Kidney (tissue), 14 donors: ENCODE results near the gene NCEH1. TPM values are rescaled to one million over a fixed set of nuclear protein-coding genes. Genes with fewer than 3 reads are reported as not detected.

ENCODE experiments used
- DNase-seq, 5 donors: peaks; one replicate each; pipeline ENCODE4 v3.0.0-alpha.2; 2013 to 2020
- FAIRE-seq: peaks from 2 replicates; lab custom pipeline; 2012; peaks lifted over from hg19 to GRCh38; lab: Jason Lieb, UNC
- H3K27ac ChIP-seq, 2 donors: one replicate each; pipeline ENCODE4 v1.7.0; 2013; ENCODE audit warnings: low read depth in 2 of 2, low read length in 2 of 2, inconsistent platforms in 1 of 2
- H3K27me3 ChIP-seq: one replicate; pipeline ENCODE4 v1.7.1; 2013; ENCODE audit warnings: low read length, inconsistent platforms; ENCODE audit not compliant: control insufficient read depth, insufficient read depth
- H3K36me3 ChIP-seq, 3 donors: one replicate each; pipeline versions ENCODE4 v1.7.0 to v1.7.1; 2013; ENCODE audit warnings: low read length in 3 of 3, control low read depth in 1 of 3, inconsistent platforms in 1 of 3; ENCODE audit not compliant: insufficient read depth in 3 of 3, control insufficient read depth in 2 of 3
- H3K4me1 ChIP-seq, 3 donors: one replicate each; pipeline versions ENCODE4 v1.7.0 to v1.7.1; 2013; ENCODE audit warnings: low read length in 3 of 3, inconsistent platforms in 1 of 3, low read depth in 1 of 3; ENCODE audit not compliant: control insufficient read depth in 2 of 3, insufficient read depth in 2 of 3
- H3K4me3 ChIP-seq, 3 donors: one replicate each; pipeline versions ENCODE4 v1.7.0 to v1.8.1; 2013; ENCODE audit warnings: low read length in 3 of 3, control low read depth in 1 of 3, inconsistent platforms in 1 of 3
- H3K9ac ChIP-seq, 3 donors: one replicate each; pipeline versions ENCODE4 v1.7.0 to v1.7.1; 2013; ENCODE audit warnings: low read length in 3 of 3, control low read depth in 1 of 3, inconsistent platforms in 1 of 3
- H3K9me3 ChIP-seq, 3 donors: one replicate each; pipeline versions ENCODE4 v1.7.0 to v1.7.1; 2013; ENCODE audit warnings: low read length in 3 of 3, control low read depth in 1 of 3, inconsistent platforms in 1 of 3; ENCODE audit not compliant: control insufficient read depth in 2 of 3, insufficient read depth in 1 of 3
- intact Hi-C: fragments of 100-400 bp; cut with DNase I; formaldehyde crosslinking; loops from one replicate; pipeline ENCODE4 v1.11.1; 2022
- polyA plus RNA-seq: library from polyadenylated mRNA; stranded (reverse); fragments of 350-450 nt; fragmentation: Illumina TruSeq; extraction: RNeasy Lipid Tissue Mini Kit (QIAGEN cat#74804); gene quantifications from one replicate; pipeline ENCODE4 v1.2.3, GENCODE V29; 2014; ENCODE audit warnings: low read depth, low replicate concordance; ENCODE audit not compliant: insufficient read depth
- total RNA-seq: library from RNA; stranded (reverse); fragmentation: NEBNext Ultra II Directional; extraction: Animal tissue kit (Norgen Biotek cat#: 25700); gene quantifications from one replicate; pipeline ENCODE4 v1.2.1, GENCODE V29; 2021
- TF ChIP-seq, protein P1 (sequence below): IDR thresholded peaks from 3 replicates; pipeline ENCODE4 v1.5.1; 2012; ENCODE audit warnings: mild to moderate bottlenecking, moderate library complexity, borderline replicate concordance; ENCODE audit not compliant: insufficient read depth; ENCODE audit errors: extremely low read depth
- donor health status: control.
- donor health status: control.
- donor health status: control.
- donor health status: control.
- donor health status: control.
- donor health status: DM: yes; HTN: yes; CAD: no.
- donor health status: Normal renal cell carcinoma (clear cell type).

NCEH1 gene
- total and polyA plus RNA-seq, 2 donors from 2014 or later = 6.7 to 43.6 TPM

DNA sequence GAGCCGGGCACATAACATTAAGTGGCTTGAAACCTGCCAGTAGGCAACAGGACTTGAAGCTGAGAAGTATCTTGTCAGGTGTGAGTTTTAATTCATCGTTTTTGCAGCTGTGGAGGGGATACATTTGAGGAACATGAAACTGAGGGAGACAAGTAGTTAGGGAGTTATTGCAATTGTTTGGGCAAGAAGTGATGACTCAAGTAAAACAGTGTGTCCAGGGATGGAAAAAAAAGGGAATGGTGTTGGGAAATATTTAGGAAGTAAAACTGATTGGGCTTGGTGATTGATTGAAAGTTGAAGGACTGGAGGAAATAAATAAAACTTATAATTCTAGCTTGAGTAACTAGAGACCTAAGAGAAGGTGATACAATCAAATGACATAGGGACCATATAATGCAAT, 85.5 kb downstream of the NCEH1 start:
- intact Hi-C loops = no loop called here
- DNase-seq = no peak
- H3K36me3 ChIP-seq = no peaks in the 10 kb centered on the region

DNA sequence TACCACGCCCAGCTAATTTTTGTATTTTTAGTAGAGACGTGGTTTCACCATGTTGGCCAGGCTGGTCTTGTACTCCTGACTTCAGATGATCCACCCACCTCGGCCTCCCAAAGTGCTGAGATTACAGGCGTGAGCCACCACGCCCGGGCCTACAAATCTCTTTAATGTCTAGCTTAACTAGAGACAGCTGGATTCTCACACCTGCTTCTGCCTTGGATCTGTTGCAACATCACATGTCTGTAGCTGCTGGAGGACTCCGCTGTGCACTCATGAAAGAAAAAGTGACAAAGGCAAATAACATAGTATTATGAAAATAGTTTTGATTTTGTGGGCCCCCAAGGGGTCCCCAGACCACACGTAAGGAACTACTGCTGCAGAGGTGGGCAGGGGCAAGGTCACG, 85.9 kb downstream of the NCEH1 start:
- Histone ChIP-seq H3K4me1 (no peaks in the 10 kb centered on the region), H3K4me3 (no peak overlapping the region), H3K9me3 (no peaks in the 10 kb centered on the region), H3K27me3 (no peaks in the 10 kb centered on the region), H3K27ac (no peak overlapping the region), H3K36me3 (no peaks in the 10 kb centered on the region), H3K9ac (no peak overlapping the region)
- intact Hi-C loops = no loop called here
- no peak for DNase-seq
- TF ChIP-seq, protein P1, sequence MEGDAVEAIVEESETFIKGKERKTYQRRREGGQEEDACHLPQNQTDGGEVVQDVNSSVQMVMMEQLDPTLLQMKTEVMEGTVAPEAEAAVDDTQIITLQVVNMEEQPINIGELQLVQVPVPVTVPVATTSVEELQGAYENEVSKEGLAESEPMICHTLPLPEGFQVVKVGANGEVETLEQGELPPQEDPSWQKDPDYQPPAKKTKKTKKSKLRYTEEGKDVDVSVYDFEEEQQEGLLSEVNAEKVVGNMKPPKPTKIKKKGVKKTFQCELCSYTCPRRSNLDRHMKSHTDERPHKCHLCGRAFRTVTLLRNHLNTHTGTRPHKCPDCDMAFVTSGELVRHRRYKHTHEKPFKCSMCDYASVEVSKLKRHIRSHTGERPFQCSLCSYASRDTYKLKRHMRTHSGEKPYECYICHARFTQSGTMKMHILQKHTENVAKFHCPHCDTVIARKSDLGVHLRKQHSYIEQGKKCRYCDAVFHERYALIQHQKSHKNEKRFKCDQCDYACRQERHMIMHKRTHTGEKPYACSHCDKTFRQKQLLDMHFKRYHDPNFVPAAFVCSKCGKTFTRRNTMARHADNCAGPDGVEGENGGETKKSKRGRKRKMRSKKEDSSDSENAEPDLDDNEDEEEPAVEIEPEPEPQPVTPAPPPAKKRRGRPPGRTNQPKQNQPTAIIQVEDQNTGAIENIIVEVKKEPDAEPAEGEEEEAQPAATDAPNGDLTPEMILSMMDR = no peak
- FAIRE-seq = no peak

More for the DNA sequence above, 85.5 kb downstream of the NCEH1 start:
- no peak overlapping the region for H3K9ac ChIP-seq
- no peak for FAIRE-seq
- no peaks in the 10 kb centered on the region for H3K4me1 ChIP-seq
- no peaks in the 10 kb centered on the region for H3K9me3 ChIP-seq
- no peak overlapping the region for H3K27ac ChIP-seq
- no peak overlapping the region for H3K4me3 ChIP-seq
- H3K27me3 ChIP-seq = no peaks in the 10 kb centered on the region
- TF ChIP-seq, protein P1 = no peak

DNA sequence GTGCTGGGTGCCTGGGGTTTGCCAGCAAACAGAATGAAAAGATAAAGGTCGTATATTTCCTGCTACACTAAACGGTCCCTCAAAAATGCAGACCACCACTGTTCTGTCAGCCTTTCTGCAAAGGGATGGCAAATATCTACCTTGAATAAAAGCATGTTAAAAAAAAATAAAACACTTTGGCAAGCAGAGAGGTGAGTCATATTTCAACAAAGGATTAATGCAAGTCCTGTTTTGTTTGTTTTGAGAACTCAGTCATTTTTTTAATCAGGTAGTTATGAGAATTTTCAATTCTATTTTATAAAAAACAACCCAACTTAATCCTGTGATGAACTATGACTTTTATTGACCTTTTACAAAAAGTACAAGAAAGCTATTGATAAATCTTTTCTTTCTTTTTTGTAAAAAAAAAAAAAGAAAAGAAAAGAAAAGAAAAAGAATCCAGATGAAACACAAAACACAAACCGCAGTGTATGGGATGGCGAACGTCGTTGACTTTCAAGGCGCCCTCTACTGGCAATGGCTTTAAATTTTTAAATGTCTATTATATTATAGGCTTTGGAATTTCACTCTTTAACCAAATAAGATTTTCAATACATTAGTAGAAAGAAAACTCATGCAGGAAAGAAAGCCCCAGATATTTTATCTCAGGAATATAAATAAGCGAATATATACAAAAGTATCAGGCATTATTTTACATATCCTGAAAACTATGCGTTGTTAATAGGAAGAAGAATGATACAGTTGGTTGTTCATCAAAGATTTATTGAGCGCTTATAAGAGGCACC, 87.8 kb downstream of the NCEH1 start:
- TF ChIP-seq, protein P1 = peak; percentile 49
- Histone ChIP-seq H3K4me1 (no peaks in the 10 kb centered on the region), H3K27ac (no peak overlapping the region), H3K27me3 (no peaks in the 10 kb centered on the region), H3K4me3 (peak overlapping the region in 1 of 3 donors; percentile 13), H3K9ac (no peak overlapping the region), H3K9me3 (no peaks in the 10 kb centered on the region), H3K36me3 (no peaks in the 10 kb centered on the region)
- intact Hi-C loops = no loop called here
- DNase-seq (peak in 2 of 5 donors; percentile 17 to 54), FAIRE-seq (peak; percentile 97)
